MM.1S (cell line): Measurements from ENCODE around the gene MBTPS1.

Experiments used
- CTCF ChIP-seq: fragments of 300-600 bp; sonication (generic); IDR thresholded peaks from 2 replicates; pipeline ENCODE4 v1.5.1; 2016; ENCODE audit warnings: antibody characterized with exemption, low read length, mixed read lengths
- EZH2 ChIP-seq: fragments of 300-600 bp; sonication (generic); optimal IDR thresholded peaks from 2 replicates; pipeline ENCODE3; 2017; ENCODE audit warnings: low read depth, mild to moderate bottlenecking, antibody characterized with exemption, low read length, mixed read lengths

- no peak for TF ChIP-seq CTCF
- no peak for TF ChIP-seq EZH2
Observed at GRCh38 chr16:84068041-84068440, 48.7 kb downstream of the MBTPS1 start.
